A549 (cell line): ENCODE results near the gene IL12A. TPM values are rescaled to one million over a fixed set of nuclear protein-coding genes. Genes with fewer than 3 reads are reported as not detected.

ENCODE experiments used
- ATAC-seq, 2 experiments: fragments of 200-7000 bp in 1 of 2; fragments of >200 bp in 1 of 2; cut with Nextera tagmentation in 1 of 2; cut with Tn5 transposase in 1 of 2; 3 replicates each; pipeline versions ENCODE4 v1.8.0 to v1.9.1; 2018 to 2020; ENCODE audit warnings: mild to moderate bottlenecking in 1 of 2, moderate library complexity in 1 of 2
- CTCF ChIA-PET: fragments of 300-600 bp; sonication (Branson Sonifier 250); formaldehyde crosslinking; extraction: SDS; loops from one replicate; lab custom pipeline; 2021; ENCODE audit warnings: antibody characterized with exemption, inconsistent platforms; lab: Yijun Ruan, JAX
- POLR2A ChIA-PET: fragments of 350-600 bp; formaldehyde crosslinking; extraction: SDS; loops from one replicate; lab custom pipeline; 2021; ENCODE audit warnings: antibody characterized with exemption, inconsistent platforms; lab: Yijun Ruan, JAX
- DNase-seq, 2 experiments: peaks; one replicate each; pipeline versions ENCODE4 v3.0.0 to v3.0.0-alpha.2; 2011 to 2016; ENCODE audit warnings: low read depth in 1 of 2, low spot score in 1 of 2
- FAIRE-seq: peaks from 2 replicates; lab custom pipeline; 2011; peaks lifted over from hg19 to GRCh38; lab: Jason Lieb, UNC
- H3K27ac ChIP-seq, 2 experiments: fragments of >200 bp; sonication (Bioruptor Twin); formaldehyde crosslinking; 3 replicates each; pipeline ENCODE4 v1.5.1; 2016 to 2017
- H3K4me1 ChIP-seq: fragments of >200 bp; sonication (Bioruptor Twin); formaldehyde crosslinking; 3 replicates; pipeline ENCODE4 v1.6.1; 2016
- H3K4me2 ChIP-seq: fragments of >200 bp; sonication (Bioruptor Twin); formaldehyde crosslinking; 3 replicates; pipeline ENCODE4 v1.6.1; 2016
- H3K4me3 ChIP-seq: fragments of >200 bp; sonication (Bioruptor Twin); formaldehyde crosslinking; 3 replicates; pipeline ENCODE4 v1.5.1; 2016
- H3K9me3 ChIP-seq: fragments of >200 bp; sonication (Bioruptor Twin); formaldehyde crosslinking; 3 replicates; pipeline ENCODE4 v1.6.1; 2016
- BHLHE40 ChIP-seq: IDR thresholded peaks from 2 replicates; pipeline ENCODE4 v1.6.1; 2012; ENCODE audit warnings: low read depth, low read length, inconsistent platforms
- CEBPB ChIP-seq, 2 experiments: fragments of >200 bp in 1 of 2; sonication (Bioruptor Twin) in 1 of 2; formaldehyde crosslinking in 1 of 2; IDR thresholded peaks; 2 replicates each; pipeline ENCODE4 v1.6.1; 2012 to 2016
- CHD4 ChIP-seq: fragments of 200-600 bp; sonication (generic); IDR thresholded peaks from 2 replicates; pipeline ENCODE4 v1.6.1; 2016; ENCODE audit warnings: antibody characterized with exemption, mild to moderate bottlenecking, borderline replicate concordance
- ELK1 ChIP-seq: fragments of 150-350 bp; IDR thresholded peaks from 2 replicates; pipeline ENCODE4 v1.6.1; 2014; ENCODE audit warnings: low read depth, mild to moderate bottlenecking, low read length
- FOXS1 ChIP-seq: fragments of 250-450 bp; sonication (Bioruptor Pico); IDR thresholded peaks from 2 replicates; pipeline ENCODE4 v1.5.0; 2020; ENCODE audit warnings: mild to moderate bottlenecking, moderate library complexity
- GATA3 ChIP-seq: IDR thresholded peaks from 2 replicates; pipeline ENCODE4 v1.6.1; 2012; ENCODE audit warnings: borderline replicate concordance
- HES2 ChIP-seq: fragments of >200 bp; sonication (Bioruptor Twin); formaldehyde crosslinking; IDR thresholded peaks from 2 replicates; pipeline ENCODE4 v1.6.1; 2016
- HEYL ChIP-seq: fragments of 250-450 bp; sonication (Bioruptor Pico); IDR thresholded peaks from 2 replicates; pipeline ENCODE4 v1.8.0; 2021; ENCODE audit warnings: mild to moderate bottlenecking, moderate library complexity
- HMGXB4 ChIP-seq: fragments of 250-450 bp; sonication (Bioruptor Pico); IDR thresholded peaks from 2 replicates; pipeline ENCODE4 v1.5.0; 2021; ENCODE audit warnings: mild to moderate bottlenecking, moderate library complexity, borderline replicate concordance
- HOXA7 ChIP-seq: fragments of 250-450 bp; sonication (Bioruptor Pico); IDR thresholded peaks from 2 replicates; pipeline ENCODE4 v1.5.0; 2020; ENCODE audit warnings: mild to moderate bottlenecking, moderate library complexity
- KDM1A ChIP-seq: fragments of 200-600 bp; sonication (generic); IDR thresholded peaks from 2 replicates; pipeline ENCODE4 v1.6.1; 2016; ENCODE audit warnings: low read depth, mild to moderate bottlenecking
- KDM5A ChIP-seq: fragments of 200-600 bp; sonication (generic); IDR thresholded peaks from 2 replicates; pipeline ENCODE4 v1.6.1; 2016; ENCODE audit warnings: antibody characterized with exemption, mild to moderate bottlenecking
- MAZ ChIP-seq: fragments of 150-350 bp; IDR thresholded peaks from 2 replicates; pipeline ENCODE4 v1.6.1; 2014; ENCODE audit warnings: antibody characterized with exemption, low read depth, low read length, borderline replicate concordance
- NR3C1 ChIP-seq: fragments of >200 bp; sonication (Bioruptor Twin); formaldehyde crosslinking; IDR thresholded peaks from 3 replicates; pipeline ENCODE4 v1.6.1; 2017
- PHF8 ChIP-seq: fragments of 200-600 bp; sonication (generic); IDR thresholded peaks from 2 replicates; pipeline ENCODE4 v1.6.1; 2016; ENCODE audit warnings: low read depth, mild to moderate bottlenecking, antibody characterized with exemption, moderate library complexity, borderline replicate concordance
- POLR2A ChIP-seq: IDR thresholded peaks from 2 replicates; pipeline ENCODE4 v1.6.1; 2012; ENCODE audit warnings: mild to moderate bottlenecking, low read length
- REST ChIP-seq: fragments of 200-600 bp; sonication (generic); IDR thresholded peaks from 2 replicates; pipeline ENCODE4 v1.6.1; 2016; ENCODE audit warnings: antibody characterized with exemption, mild to moderate bottlenecking, moderate library complexity
- RNF2 ChIP-seq: fragments of 200-600 bp; sonication (generic); IDR thresholded peaks from 2 replicates; pipeline ENCODE4 v1.6.1; 2016; ENCODE audit warnings: low read depth, mild to moderate bottlenecking, antibody characterized with exemption, moderate library complexity, borderline replicate concordance
- WGBS: methylation state at CpG from one replicate; pipeline ENCODE4 v1.1.6; 2017; ENCODE audit errors: missing lambda C conversion rate; 5-methylcytosine and 5-hydroxymethylcytosine counted together
- polyA plus RNA-seq, 4 experiments: library from polyadenylated mRNA; depleted of rRNA in 3 of 4; stranded (reverse); fragments of >200 nt; fragmentation: RNase III in 1 of 4; extraction: RNeasy Plus Mini Kit Qiagen cat#74134 plus additional on column Dnase treatment in 1 of 4; gene quantifications; 2 replicates in 3 of 4; 3 replicates in 1 of 4; pipeline ENCODE4 v1.2.3, GENCODE V29; 2011 to 2017

IL12A gene
- polyA plus RNA-seq, 2 of the 4 experiments (the other 2 are of a cell fraction) = 1.3 to 1.7 TPM

GRCh38 chr3:159960188-159961148 is 28.2 kb upstream of the IL12A start:
- Histone ChIP-seq H3K4me2 (no peak overlapping the region), H3K9me3 (no peaks in the 10 kb centered on the region), H3K4me1 (peaks cover 22% of the 10 kb centered on the region), H3K27ac (no peak overlapping the region), H3K4me3 (no peak overlapping the region)
- no peak for FAIRE-seq
- POLR2A ChIA-PET = no interaction called here
- no peak for TF ChIP-seq RNF2
- TF ChIP-seq FOXS1 (CRISPR knock-in tag) = no peak
- TF ChIP-seq NR3C1 = no peak
- TF ChIP-seq HEYL (CRISPR knock-in tag) = no peak
- TF ChIP-seq BHLHE40 = no peak
- no peak for TF ChIP-seq HOXA7 (CRISPR knock-in tag)
- TF ChIP-seq HMGXB4 (CRISPR knock-in tag) = no peak
- TF ChIP-seq HES2 = no peak
- no peak for TF ChIP-seq CHD4
- TF ChIP-seq REST = no peak
- TF ChIP-seq GATA3 = no peak
- TF ChIP-seq CEBPB (IDR thresholded peaks at IDR 0.05) = no peak
- no peak for TF ChIP-seq MAZ
- no peak for TF ChIP-seq ELK1
- no peak for TF ChIP-seq POLR2A
- no peak for TF ChIP-seq KDM5A
- no peak for TF ChIP-seq KDM1A
- no peak for TF ChIP-seq PHF8
- 88% methylated on average over 11 of the region's 11 CpGs for WGBS
- no peak for DNase-seq
- CTCF ChIA-PET = interaction anchor here (1.1 to 3.1 kb wide), 4 partner anchors 28 to 76 kb away, joined by 3 to 11 read pairs (median 5); partner anchors contain the start of gene IL12A
- ATAC-seq = no peak
